Keratinocyte (primary cell): ENCODE data around the gene IFNL2. TPM values are rescaled to one million over a fixed set of nuclear protein-coding genes. Genes with fewer than 3 reads are reported as not detected.

Experiments
- DNase-seq: peaks from one replicate; pipeline ENCODE4 v3.0.0-alpha.2; 2011; ENCODE audit warnings: low read depth, missing footprints, low spot score
- FAIRE-seq: peaks from 2 replicates; lab custom pipeline; 2011; peaks lifted over from hg19 to GRCh38; lab: Jason Lieb, UNC
- H2AFZ ChIP-seq: 2 replicates; pipeline ENCODE4 v1.6.0; 2012; ENCODE audit warnings: low read length, control low read depth, inconsistent platforms; ENCODE audit not compliant: control insufficient read depth
- H3K27ac ChIP-seq: 2 replicates; pipeline ENCODE4 v1.5.1; 2011; ENCODE audit warnings: low read length; ENCODE audit not compliant: control insufficient read depth, insufficient read depth
- H3K27me3 ChIP-seq: 3 replicates; pipeline ENCODE4 v1.6.0; 2011; ENCODE audit warnings: low read length; ENCODE audit not compliant: control insufficient read depth, insufficient read depth; ENCODE audit errors: extremely low read depth
- H3K36me3 ChIP-seq, 2 experiments: 2 replicates in 1 of 2; 3 replicates in 1 of 2; pipeline ENCODE4 v1.5.1; 2011; ENCODE audit warnings: low read length in 2 of 2, mild to moderate bottlenecking in 1 of 2; ENCODE audit not compliant: control insufficient read depth in 2 of 2, insufficient read depth in 2 of 2; ENCODE audit errors: extremely low read depth in 1 of 2
- H3K4me1 ChIP-seq: 3 replicates; pipeline ENCODE4 v1.5.1; 2011; ENCODE audit warnings: low read length; ENCODE audit not compliant: control insufficient read depth, insufficient read depth; ENCODE audit errors: extremely low read depth
- H3K4me2 ChIP-seq: 3 replicates; pipeline ENCODE4 v1.6.0; 2011; ENCODE audit warnings: low read depth, low read length; ENCODE audit not compliant: control insufficient read depth, insufficient read depth; ENCODE audit errors: extremely low read depth
- H3K4me3 ChIP-seq, 3 experiments: fragments of 200-600 bp in 1 of 3; sonication (generic) in 1 of 3; 2 replicates in 2 of 3; 3 replicates in 1 of 3; pipeline ENCODE4 v1.5.1; 2011 to 2016; ENCODE audit warnings: low read length in 3 of 3, mild to moderate bottlenecking in 3 of 3, control low read depth in 2 of 3, inconsistent platforms in 1 of 3, low read depth in 1 of 3, mixed read lengths in 1 of 3, mixed run types in 1 of 3, moderate library complexity in 1 of 3; ENCODE audit not compliant: control insufficient read depth in 2 of 3, insufficient read depth in 2 of 3; ENCODE audit errors: extremely low read depth in 1 of 3
- H3K79me2 ChIP-seq: 2 replicates; pipeline ENCODE4 v1.6.0; 2012; ENCODE audit warnings: low read length; ENCODE audit not compliant: control insufficient read depth, insufficient read depth
- H3K9ac ChIP-seq: 3 replicates; pipeline ENCODE4 v1.6.0; 2011; ENCODE audit warnings: low read length; ENCODE audit not compliant: control insufficient read depth, insufficient read depth; ENCODE audit errors: extremely low read depth
- H3K9me1 ChIP-seq: 3 replicates; pipeline ENCODE4 v1.6.0; 2011; ENCODE audit warnings: low read length; ENCODE audit not compliant: control insufficient read depth, insufficient read depth; ENCODE audit errors: extremely low read depth
- H3K9me3 ChIP-seq: 2 replicates; pipeline ENCODE4 v1.5.1; 2012; ENCODE audit warnings: low read depth, low read length; ENCODE audit not compliant: control insufficient read depth
- H4K20me1 ChIP-seq: 3 replicates; pipeline ENCODE4 v1.6.0; 2011; ENCODE audit warnings: low read length; ENCODE audit not compliant: control insufficient read depth, insufficient read depth; ENCODE audit errors: extremely low read depth
- EZH2 ChIP-seq: IDR thresholded peaks from one replicate; pipeline ENCODE4 v1.6.1; 2012; ENCODE audit warnings: inconsistent platforms, mild to moderate bottlenecking, low read length, moderate library complexity
- dilution Hi-C: fragments of 300-500 bp; cut with MboI; formaldehyde crosslinking; loops from one replicate; pipeline ENCODE4 v1.7.0; 2020; ENCODE audit warnings: low sequenced_read_pairs; ENCODE audit not compliant: extremely low pct_ligation_motif_present
- polyA plus RNA-seq, 5 experiments: library from polyadenylated mRNA; depleted of rRNA in 3 of 5; stranded (reverse) in 3 of 5; stranded (forward) in 1 of 5; unstranded in 1 of 5; fragments of >200 nt; gene quantifications; 1 replicate in 1 of 5; 2 replicates in 3 of 5; 3 replicates in 1 of 5; pipeline versions ENCODE4 v1.2.1 to v1.2.3, GENCODE V29; 2011 to 2012; ENCODE audit warnings: missing spikeins in 2 of 5, low read depth in 1 of 5, low replicate concordance in 1 of 5
- TF ChIP-seq, protein P1 (sequence below), 3 experiments: IDR thresholded peaks in 1 of 3; conservative IDR thresholded peaks in 1 of 3; optimal IDR thresholded peaks in 1 of 3; 2 replicates in 2 of 3; 3 replicates in 1 of 3; pipeline versions ENCODE3 to v1.5.1; 2011; ENCODE audit warnings: low read length in 3 of 3, mild to moderate bottlenecking in 3 of 3, moderate library complexity in 2 of 3, control low read depth in 1 of 3, inconsistent platforms in 1 of 3; ENCODE audit not compliant: insufficient read depth in 2 of 3; ENCODE audit errors: extremely low read depth in 1 of 3

Gene IFNL2
- polyA plus RNA-seq, 1 donor (not counting 4 experiments of a cell fraction or from before 2014, with no cell fraction given) = not detected

DNA sequence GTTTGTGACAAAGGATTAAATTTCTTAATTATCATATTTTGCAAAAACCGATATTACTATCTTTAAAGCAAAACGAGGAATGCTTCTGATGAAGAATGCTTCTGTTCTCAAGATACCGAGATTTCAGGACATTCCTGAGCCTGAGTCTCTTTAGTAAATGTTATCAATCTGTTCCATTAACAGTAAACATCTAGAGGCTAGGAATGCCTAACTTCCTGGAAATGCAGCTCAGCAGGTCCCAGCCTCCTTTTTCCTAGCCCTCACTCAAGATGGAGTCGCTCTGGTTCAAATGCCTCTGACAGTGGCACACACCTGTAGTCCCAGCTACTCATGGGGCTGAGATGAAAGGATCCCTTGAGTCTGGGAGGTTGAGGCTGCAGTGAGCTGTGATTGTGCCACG is 17.1 kb upstream of the IFNL2 start:
- H3K27me3 ChIP-seq = peaks cover 24% of the 10 kb centered on the region
- H3K4me1 ChIP-seq = peaks cover 3% of the 10 kb centered on the region
- no peak overlapping the region for H3K4me3 ChIP-seq
- DNase-seq = no peak
- no peaks in the 10 kb centered on the region for H3K9me3 ChIP-seq
- no peaks in the 10 kb centered on the region for H4K20me1 ChIP-seq
- H2AFZ ChIP-seq = no peak overlapping the region
- FAIRE-seq = no peak
- no peaks in the 10 kb centered on the region for H3K36me3 ChIP-seq
- no peak overlapping the region for H3K9ac ChIP-seq
- dilution Hi-C loops = no loop called here
- no peaks in the 10 kb centered on the region for H3K79me2 ChIP-seq
- no peak overlapping the region for H3K4me2 ChIP-seq
- no peaks in the 10 kb centered on the region for H3K9me1 ChIP-seq
- TF ChIP-seq, protein P1, sequence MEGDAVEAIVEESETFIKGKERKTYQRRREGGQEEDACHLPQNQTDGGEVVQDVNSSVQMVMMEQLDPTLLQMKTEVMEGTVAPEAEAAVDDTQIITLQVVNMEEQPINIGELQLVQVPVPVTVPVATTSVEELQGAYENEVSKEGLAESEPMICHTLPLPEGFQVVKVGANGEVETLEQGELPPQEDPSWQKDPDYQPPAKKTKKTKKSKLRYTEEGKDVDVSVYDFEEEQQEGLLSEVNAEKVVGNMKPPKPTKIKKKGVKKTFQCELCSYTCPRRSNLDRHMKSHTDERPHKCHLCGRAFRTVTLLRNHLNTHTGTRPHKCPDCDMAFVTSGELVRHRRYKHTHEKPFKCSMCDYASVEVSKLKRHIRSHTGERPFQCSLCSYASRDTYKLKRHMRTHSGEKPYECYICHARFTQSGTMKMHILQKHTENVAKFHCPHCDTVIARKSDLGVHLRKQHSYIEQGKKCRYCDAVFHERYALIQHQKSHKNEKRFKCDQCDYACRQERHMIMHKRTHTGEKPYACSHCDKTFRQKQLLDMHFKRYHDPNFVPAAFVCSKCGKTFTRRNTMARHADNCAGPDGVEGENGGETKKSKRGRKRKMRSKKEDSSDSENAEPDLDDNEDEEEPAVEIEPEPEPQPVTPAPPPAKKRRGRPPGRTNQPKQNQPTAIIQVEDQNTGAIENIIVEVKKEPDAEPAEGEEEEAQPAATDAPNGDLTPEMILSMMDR (optimal IDR thresholded peaks at IDR 0.05 in 1 of 3, IDR thresholded peaks at IDR 0.05 in 1 of 3, conservative IDR thresholded peaks at IDR 0.05 in 1 of 3; ENCODE audit: extremely low read depth in 1 of 3, insufficient read depth in 2 of 3, low read length in 3 of 3) = no peak
- TF ChIP-seq EZH2 = no peak
- no peak overlapping the region for H3K27ac ChIP-seq

DNA sequence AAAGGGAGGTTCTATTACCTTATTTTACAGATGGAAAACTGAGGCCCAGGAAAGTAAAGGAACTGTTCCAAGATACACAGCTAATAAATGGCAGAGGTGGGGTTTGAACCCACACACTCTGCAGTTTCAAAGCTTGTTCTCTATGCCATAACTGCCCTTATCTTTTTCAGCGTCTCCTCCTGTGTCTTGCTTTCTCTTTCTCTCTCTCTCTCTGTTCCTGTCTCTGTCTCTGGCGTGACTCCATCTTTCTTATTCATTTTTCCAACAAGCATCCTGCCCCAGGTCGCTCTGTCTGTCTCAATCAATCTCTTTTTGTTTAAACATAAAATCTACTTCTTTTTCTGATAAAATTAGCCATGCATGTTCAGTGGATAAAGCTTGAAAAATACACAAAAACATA is 16.4 kb upstream of the IFNL2 start:
- peaks cover 3% of the 10 kb centered on the region for H3K4me1 ChIP-seq
- no peak for DNase-seq
- no peaks in the 10 kb centered on the region for H3K9me1 ChIP-seq
- H3K27ac ChIP-seq = no peak overlapping the region
- H3K4me3 ChIP-seq = no peak overlapping the region
- peaks cover 22% of the 10 kb centered on the region for H3K27me3 ChIP-seq
- H3K9ac ChIP-seq = no peak overlapping the region
- FAIRE-seq = no peak
- no peaks in the 10 kb centered on the region for H3K79me2 ChIP-seq
- TF ChIP-seq EZH2 = no peak
- TF ChIP-seq, protein P1 (optimal IDR thresholded peaks at IDR 0.05 in 1 of 3, IDR thresholded peaks at IDR 0.05 in 1 of 3, conservative IDR thresholded peaks at IDR 0.05 in 1 of 3; ENCODE audit: extremely low read depth in 1 of 3, insufficient read depth in 2 of 3, low read length in 3 of 3) = no peak
- H3K9me3 ChIP-seq = no peaks in the 10 kb centered on the region
- no peak overlapping the region for H2AFZ ChIP-seq
- no peaks in the 10 kb centered on the region for H3K36me3 ChIP-seq
- H3K4me2 ChIP-seq = no peak overlapping the region
- dilution Hi-C loops = no loop called here
- no peaks in the 10 kb centered on the region for H4K20me1 ChIP-seq
